CD14-positive monocyte (primary cell): ENCODE results near the gene SMIM22. TPM values are rescaled to one million over a fixed set of nuclear protein-coding genes. Genes with fewer than 3 reads are reported as not detected.

Experiments
- DNase-seq, 3 donors: peaks; one replicate each; pipeline ENCODE4 v3.0.0-alpha.2; 2011 to 2022
- H2AFZ ChIP-seq: 2 replicates; pipeline ENCODE4 v1.6.0; 2012; ENCODE audit warnings: mild to moderate bottlenecking, low read depth, low read length, inconsistent platforms; ENCODE audit not compliant: insufficient read depth, poor library complexity, severe bottlenecking
- H3K27ac ChIP-seq, 2 donors: 1 replicate in 1 of 2; 2 replicates in 1 of 2; pipeline ENCODE4 v1.5.1; 2012 to 2013; ENCODE audit warnings: low read length in 2 of 2, control low read depth in 1 of 2, inconsistent platforms in 1 of 2, low read depth in 1 of 2, mild to moderate bottlenecking in 1 of 2
- H3K27me3 ChIP-seq, 2 donors: one replicate each; pipeline versions ENCODE4 v1.6.0 to v1.6.1; 2011 to 2013; ENCODE audit warnings: low read length in 2 of 2; ENCODE audit not compliant: control insufficient read depth in 2 of 2, insufficient read depth in 2 of 2
- H3K36me3 ChIP-seq, 2 donors: replicated peaks in 1 of 2; 1 replicate in 1 of 2; 2 replicates in 1 of 2; pipeline versions ENCODE4 v1.5.1 to v1.6.1; 2012 to 2013; ENCODE audit warnings: low read length in 2 of 2, control low read depth in 1 of 2, inconsistent platforms in 1 of 2, mild to moderate bottlenecking in 1 of 2; ENCODE audit not compliant: insufficient read depth in 2 of 2, control insufficient read depth in 1 of 2
- H3K4me1 ChIP-seq, 2 donors: 1 replicate in 1 of 2; 2 replicates in 1 of 2; pipeline versions ENCODE4 v1.5.1 to v1.6.1; 2012 to 2013; ENCODE audit warnings: low read length in 2 of 2, control low read depth in 1 of 2, inconsistent platforms in 1 of 2, mild to moderate bottlenecking in 1 of 2, moderate library complexity in 1 of 2; ENCODE audit not compliant: insufficient read depth in 2 of 2, control insufficient read depth in 1 of 2
- H3K4me2 ChIP-seq: replicated peaks from 2 replicates; pipeline ENCODE3; 2012; ENCODE audit warnings: low read length, moderate library complexity, mild to moderate bottlenecking; ENCODE audit not compliant: poor library complexity, severe bottlenecking; ENCODE audit errors: extremely low read depth
- H3K4me3 ChIP-seq, 3 experiments: fragments of 200-600 bp in 1 of 3; sonication (generic) in 1 of 3; replicated peaks in 1 of 3; 1 replicate in 2 of 3; 2 replicates in 1 of 3; pipeline ENCODE4 v1.5.1; 2011 to 2013; ENCODE audit warnings: low read length in 3 of 3, mild to moderate bottlenecking in 3 of 3, control low read depth in 2 of 3, low read depth in 2 of 3, inconsistent platforms in 1 of 3, moderate library complexity in 1 of 3
- H3K79me2 ChIP-seq: 2 replicates; pipeline ENCODE4 v1.6.0; 2012; ENCODE audit warnings: mild to moderate bottlenecking, control low read depth, inconsistent platforms, low read length, moderate library complexity; ENCODE audit not compliant: insufficient read depth
- H3K9ac ChIP-seq: 2 replicates; pipeline ENCODE4 v1.6.0; 2017; ENCODE audit warnings: low read length, mild to moderate bottlenecking; ENCODE audit not compliant: insufficient read depth, poor library complexity, severe bottlenecking
- H3K9me3 ChIP-seq, 2 donors: replicated peaks in 1 of 2; 1 replicate in 1 of 2; 2 replicates in 1 of 2; pipeline versions ENCODE4 v1.5.1 to v1.6.1; 2012 to 2013; ENCODE audit warnings: low read length in 2 of 2, control low read depth in 1 of 2; ENCODE audit not compliant: control insufficient read depth in 1 of 2, insufficient read depth in 1 of 2
- H4K20me1 ChIP-seq: 2 replicates; pipeline ENCODE4 v1.6.0; 2012; ENCODE audit warnings: mild to moderate bottlenecking, low read length, control low read depth, moderate library complexity; ENCODE audit not compliant: insufficient read depth
- H3K27ac Mint-ChIP-seq, 7 donors: one replicate each; pipeline ENCODE4 v1.8.0; 2020; ENCODE audit warnings: mild to moderate bottlenecking in 7 of 7, mixed read lengths in 7 of 7, moderate library complexity in 6 of 7, inconsistent platforms in 2 of 7
- H3K27me3 Mint-ChIP-seq, 3 donors: one replicate each; pipeline ENCODE4 v1.8.0; 2021 to 2022; ENCODE audit warnings: low read depth in 3 of 3, mild to moderate bottlenecking in 3 of 3, mixed read lengths in 3 of 3, moderate library complexity in 3 of 3, inconsistent platforms in 1 of 3
- H3K36me3 Mint-ChIP-seq, 2 donors: one replicate each; pipeline ENCODE4 v1.8.0; 2020; ENCODE audit warnings: mixed read lengths in 2 of 2, inconsistent platforms in 1 of 2, mild to moderate bottlenecking in 1 of 2
- H3K4me1 Mint-ChIP-seq: one replicate; pipeline ENCODE4 v1.8.0; 2020; ENCODE audit warnings: mild to moderate bottlenecking, mixed read lengths
- H3K4me3 Mint-ChIP-seq, 2 donors: one replicate each; pipeline ENCODE4 v1.8.0; 2020; ENCODE audit warnings: mild to moderate bottlenecking in 2 of 2, mixed read lengths in 2 of 2, moderate library complexity in 1 of 2
- H3K9me3 Mint-ChIP-seq, 7 donors: one replicate each; pipeline ENCODE4 v1.8.0; 2020 to 2022; ENCODE audit warnings: mixed read lengths in 7 of 7, mild to moderate bottlenecking in 6 of 7, moderate library complexity in 6 of 7, inconsistent platforms in 2 of 7
- WGBS: methylation state at CpG from one replicate; pipeline ENCODE4 v1.1.5; 2013; ENCODE audit warnings: missing lambda C conversion rate; ENCODE audit not compliant: insufficient coverage; 5-methylcytosine and 5-hydroxymethylcytosine counted together
- intact Hi-C, 2 donors: fragments of 100-400 bp; cut with micrococcal nuclease; formaldehyde crosslinking; loops; one replicate each; pipeline versions ENCODE4 v1.15.0 to v1.15.1; 2023
- polyA plus RNA-seq, 3 donors: library from polyadenylated mRNA; depleted of rRNA in 1 of 3; unstranded in 2 of 3; stranded (reverse) in 1 of 3; fragments of 300-500 nt in 2 of 3; fragments of >200 nt in 1 of 3; fragmentation: Illumina TruSeq in 2 of 3; gene quantifications; 1 replicate in 2 of 3; 2 replicates in 1 of 3; pipeline ENCODE4 v1.2.3, GENCODE V29; 2012 to 2021
- TF ChIP-seq, protein P1 (sequence below): fragments of 200-600 bp; IDR thresholded peaks from one replicate; pipeline ENCODE4 v1.8.0; 2022; ENCODE audit warnings: antibody characterized with exemption, mild to moderate bottlenecking

SMIM22 gene
- polyA plus RNA-seq, 3 donors, result not detected

DNA sequence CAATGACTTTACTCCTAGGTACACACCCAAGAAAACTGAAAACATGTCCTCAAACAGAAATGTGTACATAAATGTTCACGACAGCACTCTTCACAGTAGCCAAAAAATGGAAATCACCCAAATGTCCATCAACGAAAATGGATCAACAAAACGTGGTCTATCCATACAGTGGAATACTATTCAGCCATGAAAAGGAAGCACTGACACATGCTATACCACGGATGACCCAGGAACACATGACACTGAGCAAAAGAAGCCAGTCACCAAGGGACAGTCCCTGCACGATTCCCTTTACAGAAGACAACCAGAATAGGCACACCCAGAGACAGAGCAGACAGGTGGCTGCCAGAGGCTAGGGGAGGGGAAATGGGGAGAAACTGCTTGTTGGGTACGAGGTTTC, 39.5 kb upstream of the SMIM22 start:
- Mint-ChIP-seq H3K27ac (no peak overlapping the region), H3K36me3 (peaks cover 77 to 92% of the 10 kb centered on the region in 2 donors), H3K4me3 (no peak overlapping the region), H3K4me1 (no peaks in the 10 kb centered on the region), H3K9me3 (peaks cover 5 to 11% (median 8%) of the 10 kb centered on the region in 7 donors), H3K27me3 (peaks cover 0 to 1% (median 0%) of the 10 kb centered on the region in 3 donors)
- TF ChIP-seq, protein P1, sequence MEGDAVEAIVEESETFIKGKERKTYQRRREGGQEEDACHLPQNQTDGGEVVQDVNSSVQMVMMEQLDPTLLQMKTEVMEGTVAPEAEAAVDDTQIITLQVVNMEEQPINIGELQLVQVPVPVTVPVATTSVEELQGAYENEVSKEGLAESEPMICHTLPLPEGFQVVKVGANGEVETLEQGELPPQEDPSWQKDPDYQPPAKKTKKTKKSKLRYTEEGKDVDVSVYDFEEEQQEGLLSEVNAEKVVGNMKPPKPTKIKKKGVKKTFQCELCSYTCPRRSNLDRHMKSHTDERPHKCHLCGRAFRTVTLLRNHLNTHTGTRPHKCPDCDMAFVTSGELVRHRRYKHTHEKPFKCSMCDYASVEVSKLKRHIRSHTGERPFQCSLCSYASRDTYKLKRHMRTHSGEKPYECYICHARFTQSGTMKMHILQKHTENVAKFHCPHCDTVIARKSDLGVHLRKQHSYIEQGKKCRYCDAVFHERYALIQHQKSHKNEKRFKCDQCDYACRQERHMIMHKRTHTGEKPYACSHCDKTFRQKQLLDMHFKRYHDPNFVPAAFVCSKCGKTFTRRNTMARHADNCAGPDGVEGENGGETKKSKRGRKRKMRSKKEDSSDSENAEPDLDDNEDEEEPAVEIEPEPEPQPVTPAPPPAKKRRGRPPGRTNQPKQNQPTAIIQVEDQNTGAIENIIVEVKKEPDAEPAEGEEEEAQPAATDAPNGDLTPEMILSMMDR, result no peak
- no peak for DNase-seq
- Histone ChIP-seq H3K27me3 (no peaks in the 10 kb centered on the region), H3K4me2 (no peak overlapping the region), H2AFZ (no peak overlapping the region), H3K36me3 (peaks cover 73 to 91% of the 10 kb centered on the region in 2 donors), H3K9ac (no peak overlapping the region), H3K4me1 (no peaks in the 10 kb centered on the region), H3K79me2 (no peaks in the 10 kb centered on the region), H4K20me1 (no peaks in the 10 kb centered on the region), H3K4me3 (no peak overlapping the region), H3K27ac (no peak overlapping the region), H3K9me3 (peaks cover 0 to 6% of the 10 kb centered on the region in 2 donors)
- 100% methylated on average over 5 of the region's 6 CpGs for WGBS
- intact Hi-C loops, result no loop called here

GRCh38 chr16:4760221-4760910, 34.8 kb upstream of the SMIM22 start:
- DNase-seq, result no peak
- no peak overlapping the region for H3K4me2 ChIP-seq
- peaks cover 0 to 4% of the 10 kb centered on the region in 2 donors for H3K4me1 ChIP-seq
- TF ChIP-seq, protein P1, result no peak
- peaks cover 54 to 81% of the 10 kb centered on the region in 2 donors for H3K36me3 ChIP-seq
- peaks cover 0 to 1% (median 1%) of the 10 kb centered on the region in 3 donors for H3K27me3 Mint-ChIP-seq
- no peaks in the 10 kb centered on the region for H3K27me3 ChIP-seq
- H3K79me2 ChIP-seq, result no peaks in the 10 kb centered on the region
- no peak overlapping the region for H3K4me3 Mint-ChIP-seq
- intact Hi-C loops, result no loop called here
- peaks cover 68 to 95% of the 10 kb centered on the region in 2 donors for H3K36me3 Mint-ChIP-seq
- H3K27ac ChIP-seq, result no peak overlapping the region
- no peaks in the 10 kb centered on the region for H3K9me3 ChIP-seq
- peaks cover 6% of the 10 kb centered on the region for H3K4me1 Mint-ChIP-seq
- WGBS, result 97% methylated on average over 23 of the region's 23 CpGs
- H3K27ac Mint-ChIP-seq, result peak overlapping the region in 1 of 7 donors; percentile 46
- peaks cover under 1 to 6% (median 4%) of the 10 kb centered on the region in 7 donors for H3K9me3 Mint-ChIP-seq
- H3K4me3 ChIP-seq, result no peak overlapping the region
- H3K9ac ChIP-seq, result no peak overlapping the region
- no peaks in the 10 kb centered on the region for H4K20me1 ChIP-seq
- H2AFZ ChIP-seq, result no peak overlapping the region
